ENCODE results near the gene ZC3H7A.
"Not testable (repeated sequence)": the region's sequence is repeated elsewhere in the genome, so short reads cannot be mapped to it uniquely, and the experiment has no call there.

Gene ZC3H7A, protein sequence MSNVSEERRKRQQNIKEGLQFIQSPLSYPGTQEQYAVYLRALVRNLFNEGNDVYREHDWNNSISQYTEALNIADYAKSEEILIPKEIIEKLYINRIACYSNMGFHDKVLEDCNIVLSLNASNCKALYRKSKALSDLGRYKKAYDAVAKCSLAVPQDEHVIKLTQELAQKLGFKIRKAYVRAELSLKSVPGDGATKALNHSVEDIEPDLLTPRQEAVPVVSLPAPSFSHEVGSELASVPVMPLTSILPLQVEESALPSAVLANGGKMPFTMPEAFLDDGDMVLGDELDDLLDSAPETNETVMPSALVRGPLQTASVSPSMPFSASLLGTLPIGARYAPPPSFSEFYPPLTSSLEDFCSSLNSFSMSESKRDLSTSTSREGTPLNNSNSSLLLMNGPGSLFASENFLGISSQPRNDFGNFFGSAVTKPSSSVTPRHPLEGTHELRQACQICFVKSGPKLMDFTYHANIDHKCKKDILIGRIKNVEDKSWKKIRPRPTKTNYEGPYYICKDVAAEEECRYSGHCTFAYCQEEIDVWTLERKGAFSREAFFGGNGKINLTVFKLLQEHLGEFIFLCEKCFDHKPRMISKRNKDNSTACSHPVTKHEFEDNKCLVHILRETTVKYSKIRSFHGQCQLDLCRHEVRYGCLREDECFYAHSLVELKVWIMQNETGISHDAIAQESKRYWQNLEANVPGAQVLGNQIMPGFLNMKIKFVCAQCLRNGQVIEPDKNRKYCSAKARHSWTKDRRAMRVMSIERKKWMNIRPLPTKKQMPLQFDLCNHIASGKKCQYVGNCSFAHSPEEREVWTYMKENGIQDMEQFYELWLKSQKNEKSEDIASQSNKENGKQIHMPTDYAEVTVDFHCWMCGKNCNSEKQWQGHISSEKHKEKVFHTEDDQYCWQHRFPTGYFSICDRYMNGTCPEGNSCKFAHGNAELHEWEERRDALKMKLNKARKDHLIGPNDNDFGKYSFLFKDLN

DNA sequence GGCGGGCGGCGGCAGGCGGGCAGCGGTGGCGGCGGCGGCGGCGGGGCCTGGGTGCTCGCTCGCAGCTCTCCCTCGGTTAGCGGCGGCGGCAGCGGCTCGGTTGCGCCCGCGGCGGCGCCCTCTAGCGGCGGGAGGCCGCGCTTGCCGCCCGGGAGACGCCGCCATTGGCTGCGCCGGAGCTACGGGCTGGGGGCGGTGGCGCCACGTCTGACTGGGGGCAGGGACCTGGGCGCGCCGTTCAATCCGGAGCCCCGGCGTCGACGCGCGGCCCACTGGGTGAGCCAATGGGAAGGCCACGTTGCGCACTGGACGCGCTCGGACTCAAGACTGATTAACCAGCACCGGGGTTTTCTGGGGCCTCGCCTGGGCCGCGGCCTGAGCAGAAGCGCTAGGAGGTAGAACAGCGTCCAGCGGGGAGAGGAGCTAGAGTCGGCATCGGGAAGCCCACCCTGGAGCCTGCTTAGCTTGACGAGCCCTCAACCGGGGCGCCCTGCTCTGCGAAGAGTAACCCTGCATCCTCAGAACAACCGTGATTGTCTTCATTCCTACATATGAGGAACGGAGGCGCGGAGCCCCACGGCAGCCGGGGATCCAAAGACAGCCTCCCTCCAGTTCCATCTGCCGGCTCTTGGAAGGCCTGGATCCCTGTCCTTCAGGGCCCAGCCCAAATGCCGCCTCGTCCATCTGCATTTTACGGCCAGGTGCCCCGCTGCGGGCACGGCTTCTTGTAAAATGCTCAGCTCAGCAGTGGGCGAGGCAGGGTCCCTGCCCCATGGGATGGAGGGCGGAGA lies at the start of gene ZC3H7A:
ZC3H7A (minus strand) TSS at position 93 of the 791 bp plus-strand sequence. CDS start 14,904 bp downstream, outside the sequence.
- peak; percentile 54 to 87 for DNase-seq

GRCh38 chr16:11844499-11844898 lies 47.4 kb upstream of the ZC3H7A start:
- DNase-seq, result no peak

- DNase-seq, result no peak
Measured at GRCh38 chr16:11843861-11844260, 46.8 kb upstream of the ZC3H7A start.

DNA sequence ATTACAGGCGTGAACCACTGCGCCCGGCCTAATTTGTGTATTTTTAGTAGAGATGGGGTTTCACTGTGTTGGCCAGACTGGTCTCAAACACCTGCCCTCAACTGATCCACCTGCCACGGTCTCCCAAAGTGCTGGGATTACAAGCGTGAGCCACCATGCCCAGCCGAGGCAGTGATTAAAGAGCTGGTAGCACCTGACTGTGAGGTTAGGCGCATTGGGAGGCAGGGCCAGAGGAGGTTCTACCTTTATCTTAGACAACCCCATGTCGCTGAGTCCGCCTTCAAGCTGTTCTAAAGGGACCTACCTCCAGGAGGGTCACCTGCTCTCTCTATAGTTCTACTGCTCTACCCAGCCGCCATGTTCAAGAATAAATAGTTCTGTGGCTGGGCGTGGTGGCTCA lies 46.1 kb upstream of the ZC3H7A start:
- DNase-seq, result no peak

- DNase-seq, result no peak
Measured at GRCh38 chr16:11841026-11841425, 44.0 kb upstream of the ZC3H7A start.

DNA sequence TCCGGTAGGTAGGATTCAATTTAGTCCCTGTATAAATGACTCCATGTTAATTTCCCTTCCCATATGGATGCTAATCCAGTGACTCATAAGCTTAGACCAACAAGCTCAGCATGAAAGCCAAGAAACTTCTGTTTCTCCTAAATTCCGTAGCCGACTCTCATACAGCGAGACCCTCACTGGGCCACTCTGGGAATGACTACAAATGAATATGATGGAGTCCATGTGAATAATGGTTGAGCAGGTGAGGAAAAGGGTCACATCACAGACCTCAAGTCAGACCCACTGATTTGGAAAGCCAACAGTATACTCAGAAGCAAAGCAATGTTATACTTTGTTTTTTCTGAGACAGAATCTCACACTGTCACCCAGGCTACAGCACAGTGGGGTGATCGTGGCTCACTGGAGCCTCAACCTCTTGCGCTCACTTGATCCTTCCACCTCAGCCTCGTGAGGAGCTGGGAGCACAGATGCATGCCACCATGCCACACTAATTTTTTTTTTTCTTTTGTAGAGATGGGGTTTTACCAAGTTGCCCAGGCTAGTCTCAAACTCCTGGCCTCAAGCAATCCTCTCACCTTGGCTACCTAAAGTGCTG lies 39.7 kb upstream of the ZC3H7A start:
- DNase-seq, result no peak

DNA sequence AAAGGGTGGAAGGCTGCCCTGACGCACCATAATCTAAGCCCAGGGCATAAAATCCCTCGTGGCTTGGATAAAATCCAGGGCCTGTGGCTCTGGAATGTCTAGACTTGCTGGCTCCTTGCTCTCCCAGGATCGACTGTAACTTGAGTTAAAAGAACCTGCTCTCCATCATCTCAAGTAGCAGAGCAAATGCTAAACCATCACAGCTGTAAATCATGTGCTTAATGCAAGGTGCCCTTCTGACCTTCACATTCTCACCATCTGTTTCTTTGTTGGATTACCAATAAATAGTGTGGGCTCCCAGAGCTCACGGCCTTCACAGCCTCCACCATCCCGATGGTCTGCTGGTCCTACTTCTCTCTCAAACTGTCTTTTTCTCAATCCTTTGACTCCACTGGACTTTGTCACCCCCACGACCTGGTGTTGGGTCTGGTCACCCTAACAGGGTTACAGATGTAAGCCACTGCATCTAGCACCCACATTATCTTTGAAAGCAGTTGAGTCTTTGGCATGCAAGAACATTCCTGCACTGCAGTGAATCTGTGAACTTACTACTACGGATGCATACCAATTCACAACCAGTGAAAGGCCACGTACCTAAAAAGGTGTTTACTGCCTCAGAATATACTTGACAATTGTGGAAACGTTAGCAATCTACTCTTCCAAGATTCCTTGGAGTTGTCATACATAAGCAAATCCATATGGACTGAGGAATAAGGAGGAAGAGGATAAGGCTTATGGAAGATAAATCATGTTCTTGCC lies 39.0 kb upstream of the ZC3H7A start:
- no peak for DNase-seq

- DNase-seq, result no peak
Measured at GRCh38 chr16:11835309-11835708, 38.3 kb upstream of the ZC3H7A start.

DNA sequence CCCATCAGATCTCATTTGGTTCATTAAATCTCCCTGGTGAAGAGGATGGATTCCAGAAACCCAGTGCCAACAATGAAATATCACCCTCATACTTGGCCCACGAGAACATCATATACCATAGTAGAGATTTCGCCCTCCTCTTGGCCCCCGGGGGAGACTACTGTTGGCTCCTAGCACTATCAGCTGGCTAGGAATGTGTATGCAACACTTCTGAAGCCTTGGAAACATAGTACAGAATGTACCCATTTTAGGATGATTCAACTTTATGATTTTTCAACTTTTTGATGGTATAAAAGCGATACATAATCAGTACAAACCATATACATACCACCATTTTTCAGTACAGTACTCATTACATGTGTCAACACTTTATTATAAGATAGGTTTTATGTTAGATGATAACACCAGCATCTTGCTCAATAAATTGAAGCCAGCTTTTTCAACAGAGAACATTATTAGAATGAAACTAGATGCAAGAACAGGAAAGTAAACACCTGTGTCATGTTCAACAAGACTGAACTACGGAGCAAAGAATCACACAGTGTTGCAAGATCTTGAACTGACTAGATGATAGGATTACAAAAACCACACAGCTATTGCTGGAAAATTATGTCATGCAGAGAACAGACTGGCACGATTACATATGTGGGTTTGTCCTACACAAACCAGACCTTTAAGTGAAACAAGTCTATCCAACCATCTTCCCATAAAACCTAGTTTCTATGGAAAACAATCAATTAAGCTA lies 37.1 kb upstream of the ZC3H7A start:
- no peak for DNase-seq

- DNase-seq, result no peak
Measured at GRCh38 chr16:11828696-11829095, 31.6 kb upstream of the ZC3H7A start.

DNA sequence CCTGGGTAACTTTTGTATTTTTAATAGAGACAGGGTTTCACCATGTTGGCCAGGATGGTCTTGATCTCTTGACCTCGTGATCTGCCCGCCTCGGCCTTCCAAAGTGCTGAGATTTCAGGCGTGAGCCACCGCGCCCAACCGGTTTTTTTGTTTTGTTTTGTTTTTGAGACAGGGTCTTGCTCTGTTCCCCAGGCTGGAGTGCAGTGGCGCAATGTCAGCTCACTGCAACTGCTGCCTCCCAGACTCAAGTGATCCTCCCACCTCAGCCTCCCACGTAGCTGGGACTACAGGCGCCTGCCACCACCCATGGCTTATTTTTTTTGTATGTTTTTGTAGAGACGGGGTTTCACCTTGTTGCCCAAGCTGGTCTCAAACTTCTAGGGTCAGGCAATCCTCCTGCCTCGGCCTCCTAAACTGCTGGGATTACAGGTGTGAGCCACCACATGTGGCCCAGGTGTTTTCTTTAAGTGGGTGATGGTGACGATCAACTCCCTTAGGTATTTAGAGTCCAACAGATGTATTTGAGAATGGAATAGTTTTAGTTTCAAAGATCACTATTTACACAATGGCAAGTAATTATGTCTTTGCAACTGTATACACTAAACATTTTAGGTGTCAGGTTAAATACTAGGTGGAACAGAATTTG lies 28.6 kb upstream of the ZC3H7A start:
- not testable (repeated sequence) for DNase-seq

DNA sequence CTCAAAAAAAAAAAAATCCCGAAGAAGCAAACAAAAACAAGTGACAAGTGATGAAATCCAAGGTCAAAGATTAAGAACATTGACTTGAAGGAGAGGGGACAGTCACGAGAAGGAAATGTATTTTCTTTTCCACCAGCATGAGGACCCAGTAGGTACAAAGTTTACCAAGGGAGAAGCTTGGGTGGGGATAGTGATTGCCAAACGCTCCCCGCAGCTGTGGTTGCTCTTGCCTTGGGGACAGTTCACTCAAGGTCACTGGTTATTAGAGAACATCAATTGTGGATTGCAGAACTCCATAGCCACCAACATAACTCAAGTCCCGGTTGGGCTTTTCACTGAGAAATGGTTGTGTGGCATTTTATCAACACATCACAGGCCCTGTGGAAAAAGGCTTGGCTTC lies 27.3 kb upstream of the ZC3H7A start:
- no peak for DNase-seq

DNA sequence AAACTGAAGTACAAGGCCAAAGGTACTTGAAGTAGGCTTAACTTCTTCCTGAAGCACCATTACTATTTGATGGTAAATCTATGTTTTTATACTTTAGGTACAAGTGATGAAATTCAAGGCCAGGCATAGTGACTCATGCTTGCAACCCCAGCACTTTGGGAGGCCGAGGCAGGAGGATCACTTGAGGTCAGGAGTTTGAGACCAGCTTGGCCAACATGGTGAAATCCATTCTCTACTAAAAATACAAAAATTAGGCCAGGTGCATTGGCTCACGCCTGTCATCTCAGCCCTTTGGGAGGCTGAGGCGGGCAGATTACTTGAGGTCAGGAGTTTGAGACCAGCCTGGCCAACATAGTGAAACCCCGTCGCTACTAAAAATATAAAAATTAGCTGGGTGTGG lies 26.6 kb upstream of the ZC3H7A start:
- DNase-seq, result not testable (repeated sequence)

- DNase-seq, result no peak
Measured at GRCh38 chr16:11819798-11820197, 22.7 kb upstream of the ZC3H7A start.

DNA sequence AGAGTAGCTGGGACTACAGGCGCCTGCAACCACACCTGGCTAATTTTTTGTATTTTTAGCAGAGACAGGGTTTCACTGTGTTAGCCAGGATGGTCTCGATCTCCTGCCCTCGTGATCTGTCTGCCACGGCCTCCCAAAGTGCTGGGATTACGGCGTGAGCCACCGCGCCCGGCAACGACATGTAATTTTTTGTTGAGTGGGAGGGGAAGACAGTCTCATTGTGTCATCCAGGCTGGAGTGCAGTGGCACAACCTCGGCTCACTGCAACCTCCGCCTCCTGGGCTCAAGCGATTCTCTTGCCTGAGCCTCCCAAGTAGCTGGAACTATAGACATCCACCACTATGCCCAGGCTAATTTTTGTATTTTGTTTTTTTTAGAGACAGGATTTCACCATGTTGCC lies 21.9 kb upstream of the ZC3H7A start:
- not testable (repeated sequence) for DNase-seq

- no peak for DNase-seq
Measured at GRCh38 chr16:11816123-11816522, 19.1 kb upstream of the ZC3H7A start.

DNA sequence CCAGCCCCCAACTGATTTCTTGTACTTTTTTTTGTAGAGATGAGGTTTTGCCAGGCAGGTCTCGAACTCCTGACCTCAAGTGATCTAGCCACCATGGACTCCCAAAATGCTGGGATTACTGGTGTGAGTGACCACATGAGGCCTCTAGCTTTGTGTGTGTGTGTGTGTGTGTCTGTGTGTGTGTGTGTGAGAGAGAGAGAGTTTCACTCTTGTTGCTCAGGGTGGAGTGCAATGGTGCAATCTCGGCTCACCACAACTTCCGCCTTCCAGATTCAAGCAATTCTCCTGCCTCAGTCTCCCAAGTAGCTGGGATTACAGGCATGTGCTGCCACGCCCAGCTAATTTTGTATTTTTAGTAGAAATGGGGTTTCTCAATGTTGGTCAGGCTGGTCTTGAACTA lies 17.7 kb upstream of the ZC3H7A start:
- DNase-seq, result not testable (repeated sequence)

GRCh38 chr16:11806721-11807120 lies 9.7 kb upstream of the ZC3H7A start:
- no peak for DNase-seq

- DNase-seq, result no peak
Measured at GRCh38 chr16:11805556-11805955, 8.5 kb upstream of the ZC3H7A start.

- DNase-seq, result no peak
Measured at GRCh38 chr16:11801481-11802021, 4.5 kb upstream of the ZC3H7A start.
